Stimulated activated CD4-positive, alpha-beta T cell treated with anti-CD3 and anti-CD28 coated beads, Interleukin-12 subunit alpha, Interleukin-12 subunit beta, amount 100 ng/mL, for 24 hours (primary cell): Measurements from ENCODE around the gene CENPK.
"Not testable (repeated sequence)": the region's sequence is repeated elsewhere in the genome, so short reads cannot be mapped to it uniquely, and the experiment has no call there.

ENCODE experiments used
- DNase-seq, 2 experiments: peaks; one replicate each; pipeline ENCODE4 v3.0.0-alpha.2; 2020; ENCODE audit warnings: low read depth in 2 of 2

The CENPK gene

GRCh38 chr5:65562731-65563701 is at the start of gene CENPK, which contains the start of gene PPWD1:
Gene CENPK (minus strand): TSS chr5:65563168. CDS start chr5:65554907, 8,261 bp downstream.
Gene PPWD1 (plus strand): TSS chr5:65563296. CDS start chr5:65563311, 15 bp downstream.
- peak; percentile 89 to 93 for DNase-seq

- DNase-seq: no peak
Measured at GRCh38 chr5:65612298-65612907, 49.4 kb upstream of the CENPK start.

GRCh38 chr5:65611524-65611923 is 48.6 kb upstream of the CENPK start:
- no peak for DNase-seq

GRCh38 chr5:65601761-65602160 is 38.8 kb upstream of the CENPK start:
- not testable (repeated sequence) for DNase-seq

GRCh38 chr5:65588694-65589093 is 25.7 kb upstream of the CENPK start:
- DNase-seq: no peak

GRCh38 chr5:65577141-65577540 is 14.2 kb upstream of the CENPK start:
- no peak for DNase-seq

- no peak for DNase-seq
Measured at GRCh38 chr5:65570598-65571226, 7.7 kb upstream of the CENPK start.

- DNase-seq: no peak
Measured at GRCh38 chr5:65566505-65566904, 3.5 kb upstream of the CENPK start.

- DNase-seq: no peak
Measured at GRCh38 chr5:65563777-65564176, 809 bp upstream of the CENPK start.

- DNase-seq: no peak
Measured at GRCh38 chr5:65556718-65557117, 6.2 kb downstream of the CENPK start.

GRCh38 chr5:65556181-65556580 is 6.8 kb downstream of the CENPK start:
- DNase-seq: no peak

GRCh38 chr5:65555287-65555686 is 7.7 kb downstream of the CENPK start:
- DNase-seq: no peak

- DNase-seq: no peak
Measured at GRCh38 chr5:65553941-65554340, 9.0 kb downstream of the CENPK start.

GRCh38 chr5:65548281-65548680 is 14.7 kb downstream of the CENPK start:
- DNase-seq: no peak

- no peak for DNase-seq
Measured at GRCh38 chr5:65546141-65546540, 16.8 kb downstream of the CENPK start.

GRCh38 chr5:65544473-65544872 is 18.5 kb downstream of the CENPK start:
- DNase-seq: no peak

GRCh38 chr5:65539827-65540226 is 23.1 kb downstream of the CENPK start:
- DNase-seq: no peak

GRCh38 chr5:65535529-65535987 is 27.4 kb downstream of the CENPK start:
- no peak for DNase-seq

- no peak for DNase-seq
Measured at GRCh38 chr5:65530904-65531303, 32.1 kb downstream of the CENPK start.

- no peak for DNase-seq
Measured at GRCh38 chr5:65525726-65526125, 37.2 kb downstream of the CENPK start.

GRCh38 chr5:65512170-65512937 is 50.6 kb downstream of the CENPK start:
- DNase-seq: no peak

- DNase-seq: no peak
Measured at GRCh38 chr5:65508978-65509377, 54.0 kb downstream of the CENPK start.
